Spleen (tissue), 7 donors: ENCODE measurements around the gene FGF19.

Source experiments
- POLR2A ChIP-seq, 3 donors: fragments of 450-650 bp; IDR thresholded peaks; one replicate each; pipeline ENCODE4 v1.5.1; 2017; ENCODE audit warnings: antibody characterized with exemption in 3 of 3, mild to moderate bottlenecking in 1 of 3
- POLR2AphosphoS5 ChIP-seq, 3 donors: sonication (generic); formaldehyde crosslinking; IDR thresholded peaks; one replicate each; pipeline ENCODE4 v1.5.1; 2017; ENCODE audit warnings: antibody characterized with exemption in 3 of 3
- TF ChIP-seq, protein P1 (sequence below), 11 experiments: fragments of 200-600 bp in 7 of 11; fragments of 450-650 bp in 4 of 11; sonication (generic) in 4 of 11; IDR thresholded peaks in 8 of 11; conservative IDR thresholded peaks in 3 of 11; 1 replicate in 7 of 11; 2 replicates in 4 of 11; pipeline versions ENCODE4 v1.4.0 to v1.8.0; 2016 to 2021; ENCODE audit warnings: antibody characterized with exemption in 11 of 11, inconsistent platforms in 4 of 11, mild to moderate bottlenecking in 1 of 11
- donor health status: DM: no; HTN: no; CAD: no; lungs with moderate emphysema.
- donor health status: DM: no; HTN: no; CAD: no.
- donor health status: DM: no; HTN: no; CAD: no.

DNA sequence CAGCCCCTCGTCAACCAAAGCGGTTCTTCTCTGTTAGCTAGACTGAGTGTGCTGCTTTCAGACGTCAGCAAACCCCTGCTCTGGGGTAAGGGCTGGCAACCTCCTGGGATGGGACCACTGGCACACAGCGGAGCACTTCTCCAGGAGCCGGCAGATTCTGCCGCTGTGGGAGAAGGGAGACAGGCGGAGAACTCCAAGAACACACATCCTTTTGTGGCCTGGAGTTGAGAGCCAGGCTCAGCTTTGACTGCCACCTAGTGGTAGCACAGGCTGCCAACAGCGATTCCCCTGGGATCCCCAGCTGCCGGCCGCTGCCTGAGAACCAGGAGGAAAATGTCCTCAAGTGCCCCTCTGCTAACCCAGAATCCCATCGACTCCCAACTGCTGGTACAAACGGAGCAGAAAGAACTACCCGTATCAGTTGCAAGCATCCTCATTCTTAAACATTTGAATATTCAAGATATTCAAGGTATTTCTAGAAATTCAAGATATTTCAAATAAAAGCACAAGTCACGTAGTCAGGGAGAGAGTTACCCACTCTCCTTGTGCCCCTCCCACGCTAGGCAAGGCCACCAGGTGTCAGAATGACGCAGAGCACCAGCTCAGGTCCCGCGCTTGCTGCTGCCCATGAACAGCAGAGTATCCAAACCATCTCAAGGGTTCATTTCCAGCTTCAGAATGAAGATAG lies 33.5 kb downstream of the FGF19 start:
- TF ChIP-seq, protein P1, sequence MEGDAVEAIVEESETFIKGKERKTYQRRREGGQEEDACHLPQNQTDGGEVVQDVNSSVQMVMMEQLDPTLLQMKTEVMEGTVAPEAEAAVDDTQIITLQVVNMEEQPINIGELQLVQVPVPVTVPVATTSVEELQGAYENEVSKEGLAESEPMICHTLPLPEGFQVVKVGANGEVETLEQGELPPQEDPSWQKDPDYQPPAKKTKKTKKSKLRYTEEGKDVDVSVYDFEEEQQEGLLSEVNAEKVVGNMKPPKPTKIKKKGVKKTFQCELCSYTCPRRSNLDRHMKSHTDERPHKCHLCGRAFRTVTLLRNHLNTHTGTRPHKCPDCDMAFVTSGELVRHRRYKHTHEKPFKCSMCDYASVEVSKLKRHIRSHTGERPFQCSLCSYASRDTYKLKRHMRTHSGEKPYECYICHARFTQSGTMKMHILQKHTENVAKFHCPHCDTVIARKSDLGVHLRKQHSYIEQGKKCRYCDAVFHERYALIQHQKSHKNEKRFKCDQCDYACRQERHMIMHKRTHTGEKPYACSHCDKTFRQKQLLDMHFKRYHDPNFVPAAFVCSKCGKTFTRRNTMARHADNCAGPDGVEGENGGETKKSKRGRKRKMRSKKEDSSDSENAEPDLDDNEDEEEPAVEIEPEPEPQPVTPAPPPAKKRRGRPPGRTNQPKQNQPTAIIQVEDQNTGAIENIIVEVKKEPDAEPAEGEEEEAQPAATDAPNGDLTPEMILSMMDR (IDR thresholded peaks at IDR 0.05 in 8 of 11, conservative IDR thresholded peaks at IDR 0.05 in 3 of 11), result peak; percentile 59 to 96 (median 92)
- TF ChIP-seq POLR2A (IDR thresholded peaks at IDR 0.05) (no peak), POLR2AphosphoS5 (IDR thresholded peaks at IDR 0.05) (peak; percentile 9 to 49 (median 34))
